Stomach (tissue), 9 donors: Measurements from ENCODE around the gene LRRC49. TPM values are rescaled to one million over a fixed set of nuclear protein-coding genes. Genes with fewer than 3 reads are reported as not detected.
A peak's percentile ranks its signal among the peaks of the same experiment; 100 is the strongest.
"Not testable (repeated sequence)": the region's sequence is repeated elsewhere in the genome, so short reads cannot be mapped to it uniquely, and the experiment has no call there.

ENCODE experiments used
- DNase-seq, 2 donors: peaks; one replicate each; pipeline versions ENCODE4 v3.0.0 to v3.0.0-alpha.2; 2013 to 2019
- H3K27ac ChIP-seq, 5 donors: fragments of 200-600 bp in 4 of 5; sonication (generic) in 4 of 5; one replicate each; pipeline ENCODE4 v1.5.1; 2013 to 2019; ENCODE audit warnings: mild to moderate bottlenecking in 1 of 5, moderate library complexity in 1 of 5
- H3K27me3 ChIP-seq, 3 donors: fragments of 200-600 bp; sonication (generic); one replicate each; pipeline ENCODE4 v1.5.1; 2017 to 2019; ENCODE audit warnings: mixed run types in 1 of 3
- H3K36me3 ChIP-seq, 4 donors: fragments of 200-600 bp; sonication (generic); 1 replicate in 3 of 4; 2 replicates in 1 of 4; pipeline ENCODE4 v1.5.1; 2016 to 2019
- H3K4me1 ChIP-seq, 4 donors: fragments of 200-600 bp; sonication (generic); one replicate each; pipeline ENCODE4 v1.5.1; 2016 to 2019
- H3K4me3 ChIP-seq, 4 donors: fragments of 200-600 bp; sonication (generic) in 3 of 4; one replicate each; pipeline ENCODE4 v1.5.1; 2016 to 2019; ENCODE audit warnings: mild to moderate bottlenecking in 1 of 4
- H3K9me3 ChIP-seq, 4 donors: fragments of 200-600 bp; sonication (generic); one replicate each; pipeline ENCODE4 v1.5.1; 2016 to 2019
- CTCF ChIP-seq, 7 experiments: fragments of 450-650 bp in 4 of 7; fragments of 200-600 bp in 3 of 7; sonication (generic) in 3 of 7; IDR thresholded peaks; one replicate each; pipeline ENCODE4 v1.5.1; 2016 to 2019; ENCODE audit warnings: antibody characterized with exemption in 7 of 7, control low read depth in 2 of 7, mild to moderate bottlenecking in 1 of 7
- EP300 ChIP-seq: sonication (generic); formaldehyde crosslinking; IDR thresholded peaks from one replicate; pipeline ENCODE4 v1.6.1; 2017; ENCODE audit warnings: antibody characterized with exemption
- POLR2A ChIP-seq, 4 donors: fragments of 450-650 bp; IDR thresholded peaks; one replicate each; pipeline ENCODE4 v1.6.1; 2016; ENCODE audit warnings: antibody characterized with exemption in 4 of 4, control low read depth in 2 of 4, mild to moderate bottlenecking in 1 of 4, moderate library complexity in 1 of 4
- POLR2AphosphoS5 ChIP-seq, 3 donors: sonication (generic); formaldehyde crosslinking; IDR thresholded peaks; one replicate each; pipeline ENCODE4 v1.6.1; 2016; ENCODE audit warnings: antibody characterized with exemption in 3 of 3
- WGBS, 5 donors: extraction: QIAGEN DNeasy Blood & Tissue Kit in 3 of 5; methylation state at CpG; one replicate each; pipeline versions ENCODE4 v1.1.5 to v1.1.7; 2013 to 2018; 5-methylcytosine and 5-hydroxymethylcytosine counted together
- intact Hi-C: fragments of 100-400 bp; cut with DNase I; formaldehyde crosslinking; loops from one replicate; pipeline ENCODE4 v1.15.1; 2023; ENCODE audit warnings: low total_unique reads
- polyA plus RNA-seq, 3 donors: library from polyadenylated mRNA; stranded (reverse); fragments of 200-250 nt; gene quantifications; one replicate each; pipeline ENCODE4 v1.2.3, GENCODE V29; 2013
- total RNA-seq, 5 donors: library from RNA; depleted of rRNA; stranded (reverse); fragments of >200 nt; gene quantifications; one replicate each; pipeline versions ENCODE4 v1.1.0 to v1.2.3, GENCODE V29; 2014 to 2016
- donor health status: healthy with polysubstance abuse.
- donor health status: Bipolar disorder and iron deficiency.
- donor health status: healthy.

Gene LRRC49
- total and polyA plus RNA-seq, 8 donors = 0.87 to 63.8 (median 7.2) TPM

GRCh38 chr15:70933411-70933810 is 40.8 kb downstream of the LRRC49 start:
- Histone ChIP-seq H3K4me3 (no peak overlapping the region), H3K4me1 (peaks cover 0 to 9% (median 0%) of the 10 kb centered on the region in 4 donors), H3K9me3 (no peaks in the 10 kb centered on the region), H3K27ac (no peak overlapping the region), H3K36me3 (peaks cover 0 to 4% (median 0%) of the 10 kb centered on the region in 4 donors), H3K27me3 (no peaks in the 10 kb centered on the region)
- intact Hi-C loops = no loop called here
- DNase-seq = no peak
- 64 to 76% (median 71%) methylated on average over 3 of the region's 3 CpGs for WGBS, 5 donors
- TF ChIP-seq POLR2AphosphoS5 (IDR thresholded peaks at IDR 0.05) = no peak
- no peak for TF ChIP-seq EP300
- no peak for TF ChIP-seq POLR2A (IDR thresholded peaks at IDR 0.05)
- no peak for TF ChIP-seq CTCF (IDR thresholded peaks at IDR 0.05)

- Histone ChIP-seq H3K27ac (no peak overlapping the region), H3K9me3 (no peaks in the 10 kb centered on the region), H3K4me3 (no peak overlapping the region), H3K36me3 (no peaks in the 10 kb centered on the region), H3K4me1 (peaks cover 0 to 9% (median 0%) of the 10 kb centered on the region in 4 donors), H3K27me3 (no peaks in the 10 kb centered on the region)
- TF ChIP-seq EP300 (no peak), POLR2AphosphoS5 (IDR thresholded peaks at IDR 0.05) (no peak), CTCF (IDR thresholded peaks at IDR 0.05) (no peak), POLR2A (IDR thresholded peaks at IDR 0.05) (no peak)
- intact Hi-C loops = no loop called here
- DNase-seq = no peak
- WGBS, 5 donors = 83 to 87% (median 85%) methylated on average over 3 of the region's 3 CpGs
Measured at GRCh38 chr15:70935631-70936030, 43.0 kb downstream of the LRRC49 start.

DNA sequence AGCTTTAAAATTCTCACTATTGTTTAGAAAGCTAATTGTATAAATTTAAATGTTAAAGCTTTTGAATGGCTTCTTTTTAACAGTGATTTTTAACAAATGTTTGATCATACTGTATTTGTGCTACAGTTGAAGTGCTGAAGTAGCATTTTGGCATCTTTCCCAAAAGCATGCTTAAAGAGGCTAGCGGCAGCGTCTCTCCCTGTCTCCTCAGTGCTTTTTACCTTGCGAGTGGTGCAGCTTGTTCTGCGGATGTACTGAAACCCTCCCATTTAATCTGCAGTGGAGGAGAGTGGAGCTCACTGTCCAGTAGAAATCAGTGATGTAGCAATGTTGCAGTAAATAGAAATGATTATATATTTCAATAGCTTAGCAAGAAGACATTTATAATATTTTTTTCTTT is 43.7 kb downstream of the LRRC49 start:
- WGBS, 5 donors = 17 to 52% (median 30%) methylated on average over 4 of the region's 4 CpGs
- Histone ChIP-seq H3K27me3 (no peaks in the 10 kb centered on the region), H3K4me3 (no peak overlapping the region), H3K36me3 (no peaks in the 10 kb centered on the region), H3K9me3 (no peaks in the 10 kb centered on the region), H3K4me1 (peaks cover 0 to 9% (median 0%) of the 10 kb centered on the region in 4 donors), H3K27ac (no peak overlapping the region)
- TF ChIP-seq POLR2AphosphoS5 (IDR thresholded peaks at IDR 0.05) = no peak
- no peak for TF ChIP-seq CTCF (IDR thresholded peaks at IDR 0.05)
- no peak for TF ChIP-seq EP300
- TF ChIP-seq POLR2A (IDR thresholded peaks at IDR 0.05) = no peak
- peak in 1 of 2 donors; percentile 41 for DNase-seq
- intact Hi-C loops = no loop called here

DNA sequence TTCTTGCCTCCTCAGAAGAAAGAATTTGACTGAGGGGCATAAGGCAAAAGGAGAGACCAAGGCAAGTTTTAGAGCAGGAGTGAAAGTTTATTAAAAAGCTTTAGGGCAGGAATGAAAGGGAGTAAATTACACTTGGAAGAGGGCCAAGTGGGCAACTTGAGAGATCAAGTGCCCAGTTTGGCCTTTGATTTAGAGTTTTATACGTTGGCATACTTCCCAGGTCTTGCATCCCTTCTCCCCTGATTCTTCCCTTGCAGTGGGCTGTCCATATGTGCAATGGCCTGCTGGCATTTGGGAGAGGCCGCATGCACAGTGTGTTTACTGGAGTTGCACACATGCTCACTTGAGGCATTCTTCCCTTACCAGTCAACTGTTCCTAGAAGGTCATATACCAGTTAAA is 50.7 kb downstream of the LRRC49 start:
- H3K9me3 ChIP-seq, H3K36me3 ChIP-seq, H3K27me3 ChIP-seq, H3K27ac ChIP-seq, intact Hi-C loops, H3K4me3 ChIP-seq, H3K4me1 ChIP-seq, DNase-seq: not testable (repeated sequence)
- WGBS, 5 donors = 58 to 76% (median 65%) methylated on average over 2 of the region's 2 CpGs

DNA sequence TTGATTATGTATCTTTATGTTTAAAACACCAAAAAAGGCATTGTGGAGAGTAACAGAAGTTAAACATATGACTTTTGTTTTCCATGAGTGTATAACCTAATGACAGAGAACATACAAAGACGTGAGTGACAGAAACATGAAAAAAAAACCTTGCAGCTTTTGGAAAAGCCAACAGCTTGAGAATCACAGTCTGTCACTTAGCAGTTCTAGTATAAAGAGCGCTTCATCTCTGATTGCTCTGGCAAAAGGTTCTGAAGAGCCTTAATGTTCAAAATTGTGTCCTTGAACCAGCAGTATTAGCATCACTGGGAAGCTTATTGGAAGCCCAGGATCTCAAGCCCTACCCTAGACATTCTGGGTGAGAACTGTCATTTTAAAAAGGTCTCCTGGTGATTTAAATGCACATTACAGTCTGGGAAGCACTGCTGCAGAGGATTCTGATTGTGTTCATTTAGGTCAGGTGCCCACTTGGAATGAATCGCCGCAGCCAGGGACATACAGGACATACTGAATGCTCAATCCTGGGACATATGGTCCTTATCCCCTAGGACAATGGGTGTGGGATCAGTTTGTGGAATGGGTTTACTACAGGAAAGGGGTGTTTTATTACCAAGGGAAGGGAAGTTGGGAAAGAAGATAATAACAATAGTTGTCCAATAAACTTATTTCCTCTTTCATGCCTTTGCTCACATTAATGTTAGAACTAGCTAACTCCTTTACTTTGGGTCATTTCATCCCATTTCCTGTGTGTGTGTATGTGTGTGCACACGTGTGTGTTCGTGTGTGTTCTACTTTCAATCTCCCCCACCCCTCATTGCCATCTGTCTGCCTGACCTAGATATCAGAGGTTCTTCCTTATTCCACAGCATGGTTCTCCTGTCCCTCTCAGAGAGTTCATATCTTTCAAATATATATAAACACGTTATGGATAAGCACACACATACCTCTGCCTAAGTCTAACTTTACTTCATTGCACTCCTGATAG is 55.0 kb downstream of the LRRC49 start:
- Histone ChIP-seq H3K36me3 (no peaks in the 10 kb centered on the region), H3K4me3 (no peak overlapping the region), H3K4me1 (no peaks in the 10 kb centered on the region), H3K27ac (no peak overlapping the region), H3K9me3 (peaks cover 0 to 13% (median 5%) of the 10 kb centered on the region in 4 donors), H3K27me3 (no peaks in the 10 kb centered on the region)
- 71 to 79% (median 73%) methylated on average over 7 of the region's 7 CpGs for WGBS, 5 donors
- DNase-seq = no peak
- intact Hi-C loops = no loop called here
- TF ChIP-seq POLR2AphosphoS5 (IDR thresholded peaks at IDR 0.05) = no peak
- TF ChIP-seq EP300 = no peak
